Globus pallidus (tissue), 1 donor: Measurements from ENCODE around the gene RNU5D-1.
"Not testable (repeated sequence)": the region's sequence is repeated elsewhere in the genome, so short reads cannot be mapped to it uniquely, and the experiment has no call there.

ENCODE experiments used
- DNase-seq: peaks from one replicate; pipeline ENCODE4 v3.0.0-alpha.2; 2015; ENCODE audit warnings: low spot score

The RNU5D-1 gene

DNA sequence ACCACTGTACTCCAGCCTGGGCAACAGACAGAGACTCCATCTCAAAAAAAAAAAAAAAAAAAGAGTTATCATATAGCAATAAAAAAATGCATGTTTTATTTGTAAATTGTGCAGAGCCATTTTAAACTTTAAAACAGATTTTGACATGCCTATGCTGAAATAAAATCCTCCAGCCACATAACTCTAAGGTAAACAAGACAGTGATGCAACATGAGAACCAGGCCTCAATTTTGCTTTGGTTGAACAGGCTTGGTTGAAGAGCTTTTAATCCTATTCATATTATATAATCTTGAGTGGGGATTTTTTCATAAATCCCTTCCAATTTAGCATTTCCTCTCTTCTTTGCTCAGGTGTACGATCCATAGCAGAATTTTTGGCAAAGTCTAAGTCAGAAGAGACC is 30.4 kb downstream of the RNU5D-1 start:
- DNase-seq, result no peak

DNA sequence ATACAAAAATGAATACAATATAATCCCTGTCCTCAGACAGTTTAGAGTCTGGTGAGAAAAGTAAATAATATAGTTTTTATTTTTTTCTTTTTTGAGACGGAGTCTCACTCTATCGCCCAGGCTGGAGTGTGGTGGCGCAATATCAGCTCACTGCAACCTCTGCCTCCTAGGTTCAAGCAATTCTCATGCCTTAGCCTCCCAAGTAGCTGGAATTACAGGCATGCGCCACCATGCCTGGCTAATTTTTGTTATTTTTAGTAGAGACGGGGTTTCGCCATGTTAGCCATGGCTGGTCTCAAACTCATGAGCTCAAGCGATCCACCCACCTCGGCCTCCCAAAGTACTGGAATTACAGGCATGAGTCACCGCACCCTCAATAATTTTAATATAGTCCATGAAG is 31.6 kb downstream of the RNU5D-1 start:
- not testable (repeated sequence) for DNase-seq

DNA sequence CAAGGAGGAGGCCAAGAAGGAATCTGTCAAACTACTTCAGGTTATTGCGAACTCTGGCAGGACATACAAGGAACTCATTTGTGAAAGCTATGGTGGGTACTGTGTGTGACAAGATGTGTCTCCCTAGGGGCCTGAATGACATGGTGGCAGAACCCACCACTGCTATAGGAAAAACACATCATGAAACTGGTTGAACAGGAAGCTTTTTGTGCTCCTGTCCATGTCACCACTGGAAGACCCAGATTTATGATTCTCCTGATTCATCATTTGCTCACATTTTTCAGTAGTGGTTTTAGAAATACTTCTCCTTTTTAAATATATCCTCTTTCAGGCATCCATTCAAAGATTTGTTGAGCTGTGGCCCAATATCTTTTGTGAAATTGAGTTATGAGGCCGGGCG is 32.8 kb downstream of the RNU5D-1 start:
- no peak for DNase-seq

DNA sequence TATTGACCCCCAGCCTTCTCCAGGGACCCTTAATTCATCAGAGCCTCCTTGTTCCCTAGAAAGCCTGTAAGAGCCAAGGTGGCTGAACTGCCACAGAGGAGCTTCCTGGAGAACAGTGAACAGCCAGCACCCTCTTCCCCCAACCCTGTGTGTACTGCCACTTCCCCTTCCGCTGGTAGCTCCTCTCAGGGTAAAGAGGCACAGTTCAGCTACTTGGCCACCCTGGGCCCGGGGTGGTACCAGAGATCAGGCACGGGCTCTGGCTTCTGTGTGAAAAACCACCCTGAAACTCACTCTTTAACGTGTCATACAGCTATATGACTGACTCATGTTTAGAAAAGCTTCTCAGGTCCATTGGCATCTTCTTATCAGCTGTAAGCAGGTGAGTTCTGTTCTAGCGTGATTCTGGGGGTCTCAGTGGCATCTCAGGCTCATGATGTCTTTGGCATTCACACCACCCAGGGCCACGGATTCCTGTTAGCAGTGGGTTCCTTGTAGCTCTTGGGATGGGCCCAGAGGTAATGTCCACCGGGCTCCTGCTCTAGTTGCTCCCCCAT is 34.1 kb downstream of the RNU5D-1 start:
- no peak for DNase-seq

DNA sequence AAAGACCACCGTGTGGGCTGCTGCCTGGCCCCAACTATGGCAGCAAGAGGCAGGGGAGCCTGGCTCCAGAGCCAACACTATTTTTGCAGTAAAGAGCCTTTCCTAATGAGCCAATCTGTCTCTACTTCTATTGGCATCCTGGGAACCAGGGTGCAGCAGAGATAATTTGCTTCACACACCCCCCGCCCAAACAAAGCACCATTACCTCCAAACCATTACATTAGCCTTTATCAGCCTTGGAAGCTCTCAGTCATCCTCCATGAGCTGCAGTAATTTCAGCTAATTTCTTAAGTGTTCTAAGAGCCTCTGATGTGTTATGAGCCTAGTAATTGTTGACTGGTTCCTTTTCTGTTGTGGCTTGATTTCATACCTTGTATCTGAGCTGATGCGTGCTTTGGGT is 34.9 kb downstream of the RNU5D-1 start:
- DNase-seq, result no peak

DNA sequence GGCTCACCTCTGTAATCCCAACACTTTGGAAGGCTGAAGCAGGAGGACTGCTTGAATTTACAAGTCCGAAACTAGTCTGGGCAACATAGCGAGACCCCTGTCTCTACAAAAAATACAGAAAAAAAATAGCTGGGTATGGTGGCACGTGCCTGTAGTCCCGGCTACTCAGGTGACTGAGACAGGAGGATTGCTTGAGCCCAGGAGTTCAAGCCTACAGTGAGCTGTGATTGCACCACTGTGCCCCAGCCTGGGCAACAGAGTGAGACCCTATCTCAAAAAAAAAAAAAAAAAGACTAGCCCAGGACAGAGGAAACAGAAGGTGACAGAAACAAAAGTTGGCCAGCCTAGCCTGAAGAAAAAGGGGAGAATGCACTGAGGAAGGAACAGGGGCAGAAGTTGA is 35.3 kb downstream of the RNU5D-1 start:
- DNase-seq, result no peak

DNA sequence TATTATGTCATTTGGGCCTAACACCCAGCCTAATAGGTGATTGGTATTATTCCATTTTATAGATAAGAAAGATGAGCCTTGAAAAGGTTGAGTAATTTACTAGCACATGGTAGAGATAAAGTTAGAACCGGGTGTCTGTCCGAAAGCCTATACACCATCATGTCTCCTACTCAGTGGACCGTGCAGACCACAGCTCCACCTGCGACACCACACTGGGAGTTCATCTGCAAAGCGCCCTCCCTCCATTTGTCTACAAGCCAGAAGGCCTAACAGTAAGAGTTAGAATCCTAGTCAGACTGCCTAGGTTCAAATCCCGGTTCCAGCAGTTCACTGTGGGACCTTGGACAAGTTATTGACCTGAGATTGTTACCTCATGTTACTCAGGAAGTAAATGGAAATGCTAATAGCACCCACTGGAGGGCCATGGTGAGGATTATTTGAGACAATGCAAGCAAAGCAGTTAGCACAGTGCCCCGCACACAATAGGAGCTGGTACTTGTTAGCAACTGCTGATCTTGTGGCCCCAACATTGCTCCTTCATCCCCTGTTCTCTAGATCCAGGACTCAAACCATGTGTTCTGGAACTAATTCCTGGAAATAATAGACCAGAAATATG is 36.0 kb downstream of the RNU5D-1 start:
- DNase-seq, result no peak

DNA sequence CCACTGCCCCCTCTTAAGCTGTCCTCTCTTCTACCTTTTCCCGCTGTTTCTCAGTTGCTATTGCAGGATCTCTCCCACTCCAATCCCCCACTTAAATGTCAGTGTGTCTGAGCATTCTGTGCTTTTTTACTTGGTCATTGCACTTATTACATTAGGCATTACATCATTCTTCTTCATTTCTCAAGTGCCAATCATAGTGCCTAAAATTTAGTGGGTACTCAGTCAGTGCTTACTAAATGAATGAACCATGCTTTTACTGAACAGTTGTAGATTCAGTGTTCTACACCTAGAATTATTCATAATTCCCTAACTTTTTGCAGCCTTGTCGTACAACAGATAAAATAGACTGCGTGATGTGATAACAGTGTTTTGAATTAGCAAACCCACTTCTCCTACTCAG is 37.1 kb downstream of the RNU5D-1 start:
- no peak for DNase-seq

DNA sequence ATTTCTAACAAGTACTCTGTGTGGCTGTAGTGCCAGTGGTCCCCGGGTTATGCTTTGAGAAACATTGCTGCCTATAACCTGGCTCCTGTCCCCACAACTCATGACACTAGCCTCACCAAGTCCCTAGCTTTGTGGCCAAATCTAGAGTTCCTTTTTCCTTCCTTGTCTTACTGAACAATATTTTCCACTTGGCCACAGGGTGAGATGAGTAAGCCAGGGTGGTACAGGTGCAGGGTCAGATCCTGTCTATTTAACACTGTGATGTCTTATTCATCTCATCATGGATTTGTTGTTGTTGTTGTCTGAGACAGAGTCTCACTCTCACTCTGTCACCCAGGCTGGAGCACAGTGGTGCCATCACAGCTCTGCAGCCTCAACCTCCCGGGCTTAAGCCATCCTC is 37.8 kb downstream of the RNU5D-1 start:
- no peak for DNase-seq

DNA sequence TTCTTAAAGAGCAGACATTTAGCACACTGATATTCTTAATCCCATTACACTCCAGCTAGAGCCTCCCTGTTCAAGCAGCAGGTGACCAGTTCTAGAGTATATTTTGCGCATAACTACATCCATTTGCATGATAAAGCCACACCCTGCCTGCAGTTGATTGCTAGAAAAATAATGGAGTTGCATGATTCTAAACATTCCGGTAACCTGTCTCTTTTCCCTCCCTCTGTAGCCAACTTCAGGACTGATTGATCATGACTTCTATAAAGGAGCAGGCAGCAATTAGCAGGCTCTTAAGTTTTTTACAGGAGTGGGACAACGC is 41.6 kb downstream of the RNU5D-1 start:
- no peak for DNase-seq

DNA sequence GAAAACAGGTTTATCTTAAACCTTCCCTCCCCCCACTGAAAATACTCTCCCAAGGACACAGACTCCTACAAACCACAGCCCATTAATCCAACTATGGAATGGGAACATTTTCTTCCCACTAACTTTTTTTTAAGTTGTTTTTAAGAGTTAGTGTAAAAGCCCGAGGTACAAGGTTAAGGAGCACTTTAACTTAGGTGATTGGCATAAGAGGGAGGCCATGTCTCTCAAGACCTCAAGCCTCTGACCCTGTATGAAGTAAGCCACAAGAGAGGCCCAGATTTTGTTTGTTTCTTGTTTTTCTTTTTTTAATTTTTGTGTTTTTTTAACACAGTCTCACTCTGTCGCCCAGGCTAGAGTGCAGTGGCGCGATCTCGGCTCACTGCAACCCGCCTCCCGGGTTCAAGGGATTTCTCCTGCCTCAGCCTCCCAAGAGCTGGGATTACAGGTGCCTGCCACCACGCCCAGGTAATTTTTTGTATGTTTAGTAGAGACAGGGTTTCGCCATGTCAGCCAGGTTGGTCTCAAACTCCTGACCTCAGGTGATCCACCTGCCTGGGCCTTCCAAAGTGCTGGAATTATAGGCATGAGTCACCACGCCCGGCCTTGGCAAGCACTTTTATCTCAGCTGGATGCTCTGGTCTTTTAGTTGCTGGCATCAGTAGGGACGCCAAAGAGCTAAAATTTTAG is 42.1 kb downstream of the RNU5D-1 start:
- no peak for DNase-seq

DNA sequence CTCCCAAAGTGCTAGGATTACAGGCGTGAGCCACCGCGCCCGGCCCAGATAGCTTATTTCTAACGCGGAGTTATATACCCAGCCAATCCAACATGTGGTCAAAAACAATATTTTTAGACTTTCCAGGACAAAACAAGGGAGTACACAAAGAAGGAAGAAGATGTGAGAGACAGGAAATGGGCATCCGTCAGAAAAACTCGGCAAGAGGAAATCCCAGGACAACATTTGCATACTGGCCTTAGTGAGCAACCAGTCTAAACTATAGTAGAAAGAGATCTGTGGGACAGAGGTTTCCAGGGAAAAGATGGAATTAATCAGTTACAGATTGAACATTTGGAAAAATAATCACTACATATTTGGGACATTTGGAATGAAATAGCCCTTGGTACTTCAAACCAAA is 45.1 kb downstream of the RNU5D-1 start:
- no peak for DNase-seq

DNA sequence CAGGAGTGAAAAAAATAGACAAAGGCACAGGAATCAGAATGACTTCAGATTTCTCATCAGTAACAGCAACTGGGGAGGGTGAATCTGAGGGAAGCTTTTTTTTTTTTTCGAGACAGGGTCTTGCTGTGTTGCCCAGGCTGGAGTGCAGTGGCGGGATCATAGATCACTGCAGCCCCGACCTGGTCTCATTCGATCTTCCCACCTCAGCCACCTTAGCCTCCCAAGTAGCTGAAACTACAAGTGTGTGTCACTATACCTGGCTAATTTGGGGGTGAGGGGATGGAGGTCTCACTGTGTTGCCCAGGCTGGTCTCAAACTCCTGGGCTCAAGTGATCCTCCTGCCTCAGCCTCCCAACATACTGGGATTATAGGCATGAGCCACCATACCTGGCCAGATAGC is 45.8 kb downstream of the RNU5D-1 start:
- DNase-seq, result no peak

DNA sequence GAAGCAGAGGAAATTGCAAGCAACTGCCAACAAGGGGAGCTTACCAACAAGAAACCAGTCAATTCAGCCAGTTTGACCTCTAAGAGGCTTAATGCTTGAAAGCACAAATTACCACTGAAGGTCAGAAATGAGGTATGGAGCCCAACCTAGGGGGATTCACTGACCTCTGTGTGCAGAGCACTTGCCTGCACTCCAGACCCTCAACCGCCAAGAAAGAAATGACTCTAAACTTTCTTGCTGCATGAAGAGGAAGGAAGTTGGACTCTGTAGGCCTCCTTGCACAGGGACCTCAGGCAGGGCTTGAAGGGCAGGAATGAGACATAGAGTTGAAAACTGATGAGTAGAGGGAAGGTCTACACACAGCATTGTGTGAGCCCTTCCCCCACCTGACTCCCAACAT is 46.4 kb downstream of the RNU5D-1 start:
- DNase-seq, result no peak

DNA sequence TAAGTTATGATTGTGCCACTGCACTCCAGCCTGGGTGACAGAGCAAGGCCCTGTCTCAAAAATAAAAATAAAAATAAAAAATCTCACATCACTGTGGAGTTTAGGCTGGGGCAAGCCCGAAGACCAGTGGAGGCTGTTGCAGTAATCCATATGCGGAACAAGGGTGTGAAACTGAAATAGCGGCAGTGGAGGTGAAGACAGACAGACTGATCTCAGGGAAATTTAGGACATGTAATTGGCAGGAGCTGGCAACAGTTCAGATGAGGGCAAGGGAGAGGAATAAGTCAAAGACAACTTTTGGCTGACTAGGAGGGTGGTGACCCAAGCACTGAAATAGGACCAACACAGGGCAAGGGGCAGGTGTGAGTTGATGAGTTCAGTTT is 48.1 kb downstream of the RNU5D-1 start:
- DNase-seq, result no peak

DNA sequence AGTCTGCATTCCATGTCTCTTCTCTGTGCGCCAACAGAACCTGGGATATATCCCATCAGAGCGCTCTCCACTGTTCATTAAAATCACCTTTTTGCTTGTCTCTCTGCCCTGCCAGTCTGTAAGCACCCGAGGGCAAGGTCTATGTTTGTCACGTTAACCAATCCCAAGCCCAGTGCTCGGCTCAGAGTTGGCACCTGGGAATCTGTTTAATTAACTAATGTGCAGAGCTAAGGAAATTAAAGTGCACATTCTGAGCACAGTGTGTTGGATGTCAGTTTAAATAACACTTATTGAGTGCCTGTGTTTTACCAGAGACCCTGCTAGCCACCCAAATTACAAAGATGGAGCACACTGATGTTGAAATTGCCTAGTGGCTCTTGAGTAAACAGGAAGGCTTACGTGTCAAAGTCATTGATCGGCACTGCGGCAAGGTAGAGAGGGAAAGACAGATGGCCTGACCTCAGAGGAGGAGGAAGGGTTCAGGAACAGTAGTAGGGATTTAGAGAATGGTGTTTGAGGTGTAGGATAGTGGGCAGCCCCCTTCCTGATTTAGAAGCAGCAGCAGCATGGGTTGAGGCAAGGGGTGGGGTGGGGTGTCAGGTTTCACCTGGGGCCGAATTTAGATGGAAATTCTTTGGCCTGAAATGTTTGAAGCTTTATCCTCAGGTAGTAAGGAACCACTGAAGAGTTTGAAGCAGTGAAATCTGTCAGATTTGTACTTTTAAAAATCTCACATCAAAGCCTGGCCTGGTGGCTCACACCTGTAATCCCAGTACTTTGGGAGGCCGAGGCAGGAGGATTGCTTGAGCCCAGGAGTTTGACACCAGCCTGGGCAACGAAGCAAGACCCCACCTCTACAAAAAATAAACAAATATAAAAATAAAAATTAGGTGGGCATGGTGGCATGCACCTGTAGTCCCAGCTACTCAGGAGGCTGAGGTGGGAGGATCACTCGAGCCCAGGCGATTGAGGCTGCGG is 48.8 kb downstream of the RNU5D-1 start:
- no peak for DNase-seq
